GM19328 (cell line): ENCODE results near the gene ERP27.

Experiments
- ATAC-seq: cut with Tn5 transposase; IDR thresholded peaks from one replicate; pipeline ENCODE4 v1.9.1; 2021; ENCODE audit warnings: mild to moderate bottlenecking, moderate library complexity; ENCODE audit not compliant: unreplicated experiment

ERP27 gene

DNA sequence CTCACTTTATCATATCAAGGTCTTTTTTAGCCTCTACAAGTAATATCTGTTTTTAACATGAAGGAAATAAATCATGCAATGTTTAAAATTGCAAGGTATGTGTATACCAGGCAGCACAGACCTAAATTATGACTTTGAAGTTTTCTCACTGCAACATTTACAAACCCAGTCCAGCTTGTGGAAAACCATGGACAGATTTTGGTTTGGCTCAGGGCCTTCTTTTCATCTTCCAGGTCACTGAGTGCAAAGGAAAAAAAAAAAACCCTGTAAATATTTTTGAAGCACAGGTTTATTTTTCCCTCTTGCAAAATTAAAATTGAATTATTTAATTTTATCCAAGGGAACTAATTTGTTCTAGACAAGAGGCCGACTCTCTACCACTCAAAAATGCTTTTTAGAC, 66.5 kb downstream of the ERP27 start:
- ATAC-seq, result no peak

DNA sequence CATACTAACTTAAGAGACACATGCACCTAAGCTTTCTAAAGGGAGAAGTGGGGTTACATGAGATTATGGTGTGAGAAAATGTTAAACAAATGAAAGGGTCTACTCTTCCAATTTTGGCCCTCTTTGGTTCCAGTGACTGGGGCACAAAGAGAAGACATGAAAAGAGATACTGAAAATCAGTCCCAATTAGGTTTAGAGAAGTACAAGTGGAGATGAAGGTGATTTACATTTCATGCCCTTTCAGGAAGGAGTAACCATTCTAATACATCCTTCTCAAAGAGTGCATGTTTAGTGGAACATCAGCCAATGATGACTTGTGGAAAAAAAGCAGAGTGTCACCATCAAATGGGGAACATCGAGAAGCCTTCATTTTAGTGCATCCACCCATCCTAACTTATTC, 67.1 kb downstream of the ERP27 start:
- no peak for ATAC-seq

DNA sequence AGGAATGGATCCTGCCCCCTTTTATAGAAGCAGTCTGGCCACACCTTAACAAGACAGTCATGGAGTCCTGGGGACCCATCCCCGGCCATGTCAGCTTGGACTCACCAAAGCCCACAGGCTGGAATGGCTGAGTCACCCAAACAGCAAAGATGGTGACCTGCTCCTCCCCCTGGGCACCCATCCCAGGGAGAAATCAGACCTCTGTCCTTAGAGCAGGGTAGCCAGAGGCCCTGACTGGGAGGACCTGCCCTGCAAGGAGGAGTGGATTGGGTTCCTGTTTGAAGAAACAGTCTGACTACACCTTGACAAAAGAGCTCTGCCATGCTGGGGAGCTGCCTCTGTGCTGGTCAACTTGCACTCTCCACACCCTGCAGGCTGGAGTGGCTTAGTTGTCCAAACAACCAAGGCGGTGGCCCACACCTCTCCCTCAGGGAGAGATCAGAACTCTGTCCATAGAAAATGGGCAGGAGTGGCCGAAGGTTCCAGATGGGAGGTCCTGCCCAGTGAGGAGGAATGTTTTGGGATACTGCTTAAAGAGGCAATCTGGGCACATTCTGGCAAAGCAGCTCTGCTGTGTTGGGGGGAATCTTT, 69.3 kb downstream of the ERP27 start:
- ATAC-seq, result no peak
